DOHH2 (cell line): Measurements from ENCODE around the gene FAM47B.

Experiments used
- H3F3A ChIP-seq: fragments of 200-600 bp; sonication (generic), shearing (Covaris generic); 2 replicates; pipeline ENCODE4 v1.6.0; 2016; ENCODE audit warnings: antibody characterized with exemption, mild to moderate bottlenecking; ENCODE audit not compliant: control insufficient read depth, insufficient read depth
- H3K27ac ChIP-seq: fragments of 200-600 bp; sonication (generic); 2 replicates; pipeline ENCODE4 v1.5.1; 2014; ENCODE audit warnings: low read depth, mild to moderate bottlenecking, low read length, moderate library complexity
- H3K27me3 ChIP-seq: fragments of 200-600 bp; sonication (generic); 2 replicates; pipeline ENCODE4 v1.6.1; 2014; ENCODE audit warnings: mild to moderate bottlenecking, low read length, mixed read lengths; ENCODE audit not compliant: control insufficient read depth
- H3K36me3 ChIP-seq: fragments of 200-600 bp; sonication (generic); 2 replicates; pipeline ENCODE4 v1.6.1; 2014; ENCODE audit warnings: mild to moderate bottlenecking, low read length, moderate library complexity, mixed read lengths; ENCODE audit not compliant: control insufficient read depth
- H3K4me1 ChIP-seq: fragments of 200-600 bp; sonication (generic); 2 replicates; pipeline ENCODE4 v1.6.1; 2014; ENCODE audit warnings: mild to moderate bottlenecking, low read length, mixed read lengths; ENCODE audit not compliant: control insufficient read depth
- H3K4me2 ChIP-seq: fragments of 200-600 bp; sonication (generic); 2 replicates; pipeline ENCODE4 v1.6.0; 2014; ENCODE audit warnings: mild to moderate bottlenecking, low read length, moderate library complexity
- H3K4me3 ChIP-seq: fragments of 200-600 bp; sonication (generic); 2 replicates; pipeline ENCODE4 v1.5.1; 2014; ENCODE audit warnings: mild to moderate bottlenecking, low read length, mixed read lengths
- H3K79me2 ChIP-seq: fragments of 200-600 bp; sonication (generic); 2 replicates; pipeline ENCODE4 v1.6.1; 2014; ENCODE audit warnings: mild to moderate bottlenecking, low read length, mixed read lengths; ENCODE audit not compliant: control insufficient read depth
- H3K9me2 ChIP-seq: fragments of 200-600 bp; sonication (generic); replicated peaks from 2 replicates; pipeline ENCODE4 v1.6.1; 2014; ENCODE audit warnings: mild to moderate bottlenecking, low read length, mixed read lengths; ENCODE audit not compliant: control insufficient read depth
- H3K9me3 ChIP-seq: fragments of 200-600 bp; sonication (generic); 2 replicates; pipeline ENCODE4 v1.6.1; 2014; ENCODE audit warnings: antibody characterized with exemption, low read length, mixed read lengths; ENCODE audit not compliant: control insufficient read depth, insufficient read depth
- H4K20me1 ChIP-seq: fragments of 200-600 bp; sonication (generic); 2 replicates; pipeline ENCODE4 v1.6.0; 2014; ENCODE audit warnings: low read depth, mild to moderate bottlenecking, antibody characterized with exemption, low read length, moderate library complexity; ENCODE audit not compliant: control insufficient read depth, insufficient read depth
- CTCF ChIP-seq: fragments of 200-600 bp; sonication (generic); IDR thresholded peaks from one replicate; pipeline ENCODE4 v1.5.1; 2014; ENCODE audit warnings: antibody characterized with exemption, mild to moderate bottlenecking, low read depth, low read length; ENCODE audit not compliant: poor library complexity, severe bottlenecking
- EZH2phosphoT487 ChIP-seq: fragments of 200-600 bp; sonication (generic); IDR thresholded peaks from 2 replicates; pipeline ENCODE4 v1.6.1; 2017; ENCODE audit warnings: borderline replicate concordance, mild to moderate bottlenecking, antibody characterized with exemption, low read length, moderate library complexity, mixed read lengths

FAM47B gene

GRCh38 chrX:34942496-34942895 lies at the start of gene FAM47B:
Gene FAM47B, plus strand, starts transcription at chrX:34942796. Its CDS starts 36 bp downstream, at chrX:34942832.
- no peak within 1 kb of the TSS for H3K4me2 ChIP-seq
- no peaks in the 10 kb centered on the region for H3K79me2 ChIP-seq
- H3K36me3 ChIP-seq: no peaks in the 10 kb centered on the region
- H3K27me3 ChIP-seq: no peaks in the 10 kb centered on the region
- no peaks in the 10 kb centered on the region for H3K9me3 ChIP-seq
- H3K4me3 ChIP-seq: no peak within 1 kb of the TSS
- H3K4me1 ChIP-seq: no peaks in the 10 kb centered on the region
- TF ChIP-seq CTCF (no peak), EZH2phosphoT487 (no peak)
- H3K9me2 ChIP-seq: no peaks in the 10 kb centered on the region
- no peak within 1 kb of the TSS for H3K27ac ChIP-seq
- no peaks in the 10 kb centered on the region for H4K20me1 ChIP-seq
- no peaks in the 10 kb centered on the region for H3F3A ChIP-seq

GRCh38 chrX:34893741-34894140 lies 48.9 kb upstream of the FAM47B start:
- Histone ChIP-seq H3K4me3 (no peak overlapping the region), H3K36me3 (no peaks in the 10 kb centered on the region), H3F3A (no peaks in the 10 kb centered on the region), H3K27me3 (no peaks in the 10 kb centered on the region), H3K4me1 (no peaks in the 10 kb centered on the region), H3K79me2 (no peaks in the 10 kb centered on the region), H4K20me1 (no peaks in the 10 kb centered on the region), H3K9me3 (no peaks in the 10 kb centered on the region), H3K9me2 (no peaks in the 10 kb centered on the region), H3K4me2 (no peak overlapping the region), H3K27ac (no peak overlapping the region)
- no peak for TF ChIP-seq EZH2phosphoT487
- TF ChIP-seq CTCF: peak; percentile 13

- Histone ChIP-seq H3K4me2 (no peak overlapping the region), H3K4me1 (no peaks in the 10 kb centered on the region), H3F3A (no peaks in the 10 kb centered on the region), H3K27me3 (no peaks in the 10 kb centered on the region), H3K36me3 (no peaks in the 10 kb centered on the region), H3K9me3 (no peaks in the 10 kb centered on the region), H3K79me2 (no peaks in the 10 kb centered on the region), H3K27ac (no peak overlapping the region), H3K9me2 (no peaks in the 10 kb centered on the region), H3K4me3 (no peak overlapping the region), H4K20me1 (no peaks in the 10 kb centered on the region)
- TF ChIP-seq CTCF (no peak), EZH2phosphoT487 (no peak)
These were observed 41.9 kb upstream of the FAM47B start for GRCh38 chrX:34900691-34901090.

GRCh38 chrX:34901761-34902160 lies 40.8 kb upstream of the FAM47B start:
- no peak for TF ChIP-seq EZH2phosphoT487
- TF ChIP-seq CTCF: no peak
- H3K27me3 ChIP-seq: no peaks in the 10 kb centered on the region

More at GRCh38 chrX:34901761-34902160, 40.8 kb upstream of the FAM47B start:
- Histone ChIP-seq H4K20me1 (no peaks in the 10 kb centered on the region), H3K36me3 (no peaks in the 10 kb centered on the region), H3F3A (no peaks in the 10 kb centered on the region), H3K4me3 (no peak overlapping the region), H3K27ac (no peak overlapping the region), H3K4me2 (no peak overlapping the region), H3K4me1 (no peaks in the 10 kb centered on the region), H3K79me2 (no peaks in the 10 kb centered on the region), H3K9me3 (no peaks in the 10 kb centered on the region), H3K9me2 (no peaks in the 10 kb centered on the region)
